Right lobe of liver (tissue), 6 donors: ENCODE results near the gene LPIN1. TPM values are rescaled to one million over a fixed set of nuclear protein-coding genes. Genes with fewer than 3 reads are reported as not detected.

Experiments used
- ATAC-seq, 4 donors: fragments of 200-7000 bp; cut with Tn5 transposase; one replicate each; pipeline ENCODE4 v1.9.1; 2020; ENCODE audit warnings: mild to moderate bottlenecking in 4 of 4, moderate library complexity in 4 of 4
- DNase-seq, 3 donors: peaks; one replicate each; pipeline ENCODE4 v3.0.0-alpha.2; 2020
- H3K27ac ChIP-seq, 3 donors: fragments of 200-600 bp; one replicate each; pipeline ENCODE4 v1.8.0; 2022
- H3K27me3 ChIP-seq, 2 donors: fragments of 200-600 bp; one replicate each; pipeline ENCODE4 v1.8.0; 2022
- H3K36me3 ChIP-seq, 4 donors: fragments of 200-600 bp; sonication (generic) in 1 of 4; one replicate each; pipeline versions ENCODE4 v1.5.1 to v1.8.0; 2017 to 2022; ENCODE audit warnings: control low read depth in 1 of 4
- H3K4me1 ChIP-seq, 4 donors: fragments of 200-600 bp; sonication (generic) in 1 of 4; one replicate each; pipeline versions ENCODE4 v1.5.1 to v1.8.0; 2017 to 2022; ENCODE audit warnings: control low read depth in 1 of 4
- H3K4me3 ChIP-seq, 3 donors: fragments of 200-600 bp; one replicate each; pipeline ENCODE4 v1.8.0; 2022
- H3K9me3 ChIP-seq, 4 donors: fragments of 200-600 bp; sonication (generic) in 1 of 4; one replicate each; pipeline versions ENCODE4 v1.5.1 to v1.8.0; 2017 to 2022; ENCODE audit warnings: control low read depth in 1 of 4
- CTCF ChIP-seq, 4 donors: fragments of 200-600 bp in 3 of 4; fragments of 450-650 bp in 1 of 4; IDR thresholded peaks; one replicate each; pipeline versions ENCODE4 v1.5.1 to v1.8.0; 2016 to 2022; ENCODE audit warnings: antibody characterized with exemption in 4 of 4, mild to moderate bottlenecking in 2 of 4
- POLR2A ChIP-seq: fragments of 450-650 bp; IDR thresholded peaks from one replicate; pipeline ENCODE4 v1.6.1; 2017; ENCODE audit warnings: antibody characterized with exemption, mild to moderate bottlenecking
- WGBS: methylation state at CpG from one replicate; pipeline ENCODE4 v1.1.6; 2018; ENCODE audit warnings: low coverage, low lambda C conversion rate; ENCODE audit not compliant: insufficient coverage; ENCODE audit errors: missing lambda C conversion rate; 5-methylcytosine and 5-hydroxymethylcytosine counted together
- intact Hi-C, 2 donors: fragments of 100-400 bp; cut with DNase I; formaldehyde crosslinking; loops; one replicate each; pipeline versions ENCODE4 v1.11.2 to v1.14.1; 2022
- total RNA-seq, 6 experiments: library from RNA; depleted of rRNA in 2 of 6; stranded (reverse); fragments of >200 nt in 2 of 6; fragmentation: NEBNext Ultra II Directional in 3 of 6; extraction: Animal tissue kit (Norgen Biotek cat#: 25700) in 3 of 6; gene quantifications; one replicate each; pipeline versions ENCODE4 v1.1.0 to v1.2.4, GENCODE V29; 2016 to 2023
- donor health status: DM: no; HTN: yes; CAD: no.
- donor health status: DM: no; HTN: no; CAD: no.
- donor health status: DM: no; HTN: no; CAD: no.
- donor health status: DM: no; HTN: yes; CAD: no.
- donor health status: DM: no; HTN: yes; CAD: no.

Gene LPIN1
- total RNA-seq, 6 experiments from 2014 or later: 17.3 to 58.7 (median 29.1) TPM

- TF ChIP-seq CTCF (IDR thresholded peaks at IDR 0.05): no peak
- Histone ChIP-seq H3K27me3 (no peaks in the 10 kb centered on the region), H3K4me3 (peak overlapping the region; percentile 87 to 98 (median 93)), H3K4me1 (peaks cover 0 to 41% (median 17%) of the 10 kb centered on the region in 4 donors), H3K9me3 (no peaks in the 10 kb centered on the region), H3K36me3 (no peaks in the 10 kb centered on the region), H3K27ac (peak overlapping the region in 2 of 3 donors; percentile 11 to 83)
- ATAC-seq (no peak), DNase-seq (no peak)
- intact Hi-C loops: no loop called here
- 29% methylated on average over 13 of the region's 19 CpGs for WGBS
Observed at GRCh38 chr2:11748018-11748860, 1.8 kb downstream of the LPIN1 start.

- TF ChIP-seq CTCF (IDR thresholded peaks at IDR 0.05) (no peak), POLR2A (no peak)
- intact Hi-C loops: no loop called here
- H3K27me3 ChIP-seq: no peaks in the 10 kb centered on the region
- DNase-seq (no peak), ATAC-seq (no peak)
- H3K9me3 ChIP-seq: no peaks in the 10 kb centered on the region
- H3K4me1 ChIP-seq: peaks cover 0 to 41% (median 17%) of the 10 kb centered on the region in 4 donors
- H3K27ac ChIP-seq: no peak overlapping the region
- H3K36me3 ChIP-seq: no peaks in the 10 kb centered on the region
- H3K4me3 ChIP-seq: no peak overlapping the region
- WGBS: 55% methylated on average over 7 of the region's 13 CpGs
Observed at GRCh38 chr2:11748861-11749645, 2.6 kb downstream of the LPIN1 start.

- intact Hi-C loops: no loop called here
- no peak for TF ChIP-seq POLR2A
- TF ChIP-seq CTCF (IDR thresholded peaks at IDR 0.05): no peak
- DNase-seq (no peak), ATAC-seq (no peak)
- Histone ChIP-seq H3K9me3 (no peaks in the 10 kb centered on the region), H3K4me1 (peaks cover 0 to 38% (median 16%) of the 10 kb centered on the region in 4 donors), H3K27ac (no peak overlapping the region), H3K27me3 (no peaks in the 10 kb centered on the region), H3K36me3 (no peaks in the 10 kb centered on the region), H3K4me3 (no peak overlapping the region)
- WGBS: 81% methylated on average over 8 of the region's 13 CpGs
Observed at GRCh38 chr2:11749646-11750349, 3.4 kb downstream of the LPIN1 start.

GRCh38 chr2:11750422-11750821 is 4.0 kb downstream of the LPIN1 start:
- no peak overlapping the region for H3K27ac ChIP-seq
- H3K4me3 ChIP-seq: no peak overlapping the region
- ATAC-seq (no peak), DNase-seq (no peak)
- TF ChIP-seq POLR2A: no peak
- TF ChIP-seq CTCF (IDR thresholded peaks at IDR 0.05): no peak
- 58% methylated on average over 5 of the region's 5 CpGs for WGBS
- peaks cover 0 to 35% (median 14%) of the 10 kb centered on the region in 4 donors for H3K4me1 ChIP-seq
- H3K27me3 ChIP-seq: no peaks in the 10 kb centered on the region
- H3K36me3 ChIP-seq: no peaks in the 10 kb centered on the region
- intact Hi-C loops: no loop called here
- H3K9me3 ChIP-seq: no peaks in the 10 kb centered on the region
